HepG2 (cell line): Measurements from ENCODE around the gene TMEM81. TPM values are rescaled to one million over a fixed set of nuclear protein-coding genes. Genes with fewer than 3 reads are reported as not detected.

Experiments used
- ATAC-seq: fragments of 200-7000 bp; cut with Tn5 transposase; 3 replicates; pipeline ENCODE4 v1.9.1; 2020; ENCODE audit warnings: mild to moderate bottlenecking, moderate library complexity
- BruUV-seq: library from RNA; stranded (reverse); fragments of 400-500 nt; replicated peaks from 2 replicates; lab custom pipeline; 2021; lab: Mats Ljungman, UMichigan
- CTCF ChIA-PET: fragments of 300-600 bp; formaldehyde crosslinking; extraction: SDS; loops from one replicate; lab custom pipeline; 2021; ENCODE audit warnings: low total read pairs, inconsistent platforms, low intra/inter-chr PET ratio; lab: Yijun Ruan, JAX
- POLR2A ChIA-PET: fragments of 350-600 bp; sonication (Branson Sonifier 250); formaldehyde crosslinking; loops from one replicate; lab custom pipeline; 2020; ENCODE audit warnings: antibody characterized with exemption, inconsistent platforms; lab: Yijun Ruan, JAX
- DNase-seq: peaks from one replicate; pipeline ENCODE4 v3.0.0-alpha.2; 2015; ENCODE audit warnings: low spot score
- FAIRE-seq: peaks from 3 replicates; lab custom pipeline; 2011; peaks lifted over from hg19 to GRCh38; lab: Jason Lieb, UNC
- H2AFZ ChIP-seq: one replicate; pipeline ENCODE4 v1.6.1; 2011; ENCODE audit warnings: low read length, inconsistent platforms
- H3K27ac ChIP-seq: fragments of 300-600 bp; 3 replicates; pipeline ENCODE4 v1.8.0; 2011; ENCODE audit warnings: mixed run types, mild to moderate bottlenecking, mixed read lengths, low read length, inconsistent platforms; ENCODE audit not compliant: insufficient read depth; ENCODE audit errors: extremely low read length
- H3K27me3 ChIP-seq, 2 experiments: fragments of 200-600 bp in 1 of 2; 2 replicates in 1 of 2; 3 replicates in 1 of 2; pipeline versions ENCODE4 v1.6.0 to v1.8.0; 2011; ENCODE audit warnings: low read length in 2 of 2, mild to moderate bottlenecking in 2 of 2, moderate library complexity in 2 of 2, inconsistent platforms in 1 of 2; ENCODE audit not compliant: insufficient read depth in 2 of 2, control insufficient read depth in 1 of 2
- H3K36me3 ChIP-seq, 2 experiments: fragments of 200-600 bp in 1 of 2; replicated peaks in 1 of 2; 2 replicates in 1 of 2; 3 replicates in 1 of 2; pipeline versions ENCODE4 v1.5.1 to v1.8.0; 2011; ENCODE audit warnings: low read length in 2 of 2, inconsistent platforms in 1 of 2; ENCODE audit not compliant: insufficient read depth in 2 of 2, control insufficient read depth in 1 of 2
- H3K4me1 ChIP-seq: 2 replicates; pipeline ENCODE4 v1.5.1; 2012; ENCODE audit warnings: low read length, inconsistent platforms; ENCODE audit not compliant: insufficient read depth
- H3K4me2 ChIP-seq: 2 replicates; pipeline ENCODE4 v1.6.0; 2011; ENCODE audit warnings: low read depth, low read length, inconsistent platforms
- H3K4me3 ChIP-seq, 3 experiments: fragments of 200-600 bp in 1 of 3; sonication (generic), shearing (Covaris generic) in 1 of 3; replicated peaks in 1 of 3; 2 replicates each; pipeline ENCODE4 v1.5.1; 2011 to 2016; ENCODE audit warnings: low read length in 3 of 3, inconsistent platforms in 2 of 3, low read depth in 2 of 3, mild to moderate bottlenecking in 2 of 3, control low read depth in 1 of 3, mixed read lengths in 1 of 3; ENCODE audit not compliant: insufficient read depth in 1 of 3
- H3K79me2 ChIP-seq: one replicate; pipeline ENCODE4 v1.6.1; 2011; ENCODE audit warnings: low read length, inconsistent platforms; ENCODE audit not compliant: insufficient read depth
- H3K9ac ChIP-seq: 2 replicates; pipeline ENCODE4 v1.6.0; 2011; ENCODE audit warnings: mild to moderate bottlenecking, low read depth, low read length, inconsistent platforms; ENCODE audit not compliant: insufficient read depth
- H3K9me3 ChIP-seq: 2 replicates; pipeline ENCODE4 v1.5.1; 2012; ENCODE audit warnings: mild to moderate bottlenecking, low read length
- H4K20me1 ChIP-seq: 2 replicates; pipeline ENCODE4 v1.6.0; 2011; ENCODE audit warnings: inconsistent platforms, mild to moderate bottlenecking, low read length, moderate library complexity; ENCODE audit not compliant: insufficient read depth
- BRD4 ChIP-seq: sonication (generic); formaldehyde crosslinking; IDR thresholded peaks from 2 replicates; pipeline ENCODE4 v1.4.0; 2020; ENCODE audit warnings: missing genetic modification reagents
- CEBPZ ChIP-seq: IDR thresholded peaks from 2 replicates; pipeline ENCODE4 v1.6.1; 2012; ENCODE audit warnings: low read length, improper control_type of control experiment
- KDM2A ChIP-seq: sonication (generic); formaldehyde crosslinking; IDR thresholded peaks from 2 replicates; pipeline ENCODE4 v1.4.0; 2020; ENCODE audit warnings: low read depth, missing genetic modification reagents, borderline replicate concordance
- ZNF276 ChIP-seq: sonication (generic); formaldehyde crosslinking; IDR thresholded peaks from 2 replicates; pipeline ENCODE4 v1.4.0; 2020; ENCODE audit warnings: mild to moderate bottlenecking, low read depth, missing genetic modification reagents
- ZNF326 ChIP-seq: sonication (generic); formaldehyde crosslinking; IDR thresholded peaks from 2 replicates; pipeline ENCODE4 v1.4.0; 2020; ENCODE audit warnings: missing genetic modification reagents, borderline replicate concordance
- ZNF780A ChIP-seq: sonication (generic); formaldehyde crosslinking; IDR thresholded peaks from 2 replicates; pipeline ENCODE4 v1.8.0; 2022; ENCODE audit warnings: mild to moderate bottlenecking, missing genetic modification reagents, moderate library complexity
- WGBS: methylation state at CpG from one replicate; pipeline ENCODE4 v1.1.6; 2017; ENCODE audit warnings: low lambda C conversion rate; 5-methylcytosine and 5-hydroxymethylcytosine counted together
- in situ Hi-C: cut with HindIII; loops from 2 replicates; pipeline ENCODE4 v1.10.0; 2017; ENCODE audit warnings: low pct_unique_long_range_greater_than_20kb; ENCODE audit not compliant: extremely low pct_ligation_motif_present
- intact Hi-C: fragments of 100-400 bp; cut with micrococcal nuclease; formaldehyde crosslinking; loops from one replicate; pipeline ENCODE4 v1.10.0; 2022; ENCODE audit not compliant: unreplicated experiment
- polyA plus RNA-seq, 8 experiments: library from polyadenylated mRNA; depleted of rRNA in 3 of 8; stranded (reverse) in 7 of 8; unstranded in 1 of 8; fragments of >200 nt; fragmentation: Illumina TruSeq in 4 of 8; extraction: Trizol in 4 of 8; gene quantifications; 2 replicates each; pipeline versions ENCODE4 v1.2.1 to v1.2.3, GENCODE V29; 2011 to 2016; ENCODE audit warnings: low read depth in 4 of 8, missing spikeins in 1 of 8, mixed read lengths in 1 of 8; ENCODE audit not compliant: insufficient read depth in 1 of 8
- total RNA-seq, 5 experiments: library from RNA; depleted of rRNA; stranded (reverse); fragments of >200 nt; fragmentation: Illumina TruSeq; extraction: Trizol; gene quantifications; 2 replicates each; pipeline ENCODE4 v1.2.3, GENCODE V29; 2016; ENCODE audit warnings: low read depth in 1 of 5

TMEM81 gene
- total and polyA plus RNA-seq, 2 of the 13 experiments (the other 11 are each of a cell fraction or from before 2014, with no cell fraction given) = 1.1 TPM

GRCh38 chr1:205133287-205133686 is 49.0 kb upstream of the TMEM81 start:
- Histone ChIP-seq H2AFZ (no peak overlapping the region), H3K4me1 (peaks cover 13% of the 10 kb centered on the region), H3K9ac (no peak overlapping the region), H4K20me1 (no peaks in the 10 kb centered on the region), H3K79me2 (no peaks in the 10 kb centered on the region), H3K27me3 (no peaks in the 10 kb centered on the region), H3K27ac (no peak overlapping the region), H3K4me2 (no peak overlapping the region), H3K4me3 (no peak overlapping the region), H3K36me3 (no peaks in the 10 kb centered on the region), H3K9me3 (no peaks in the 10 kb centered on the region)
- no peak for TF ChIP-seq ZNF326 (CRISPR knock-in tag)
- no peak for TF ChIP-seq ZNF780A
- TF ChIP-seq CEBPZ = no peak
- no peak for TF ChIP-seq KDM2A (CRISPR knock-in tag)
- no peak for TF ChIP-seq BRD4
- TF ChIP-seq ZNF276 (CRISPR knock-in tag) = no peak
- FAIRE-seq (no peak), ATAC-seq (no peak), DNase-seq (no peak)
- ChIA-PET CTCF (no interaction called here), POLR2A (no interaction called here)
- in situ Hi-C loops (no loop called here), intact Hi-C loops (no loop called here)
- WGBS = 0% methylated on average over 1 of the region's 1 CpG
- BruUV-seq = no TSS peak
